Brain microvascular endothelial cell (primary cell): ENCODE results near the gene CCDC63.

Source experiments
- DNase-seq: peaks from one replicate; pipeline ENCODE4 v3.0.0-alpha.2; 2020
- H3K27ac ChIP-seq: fragments of 250-450 bp; sonication (Bioruptor Pico); 2 replicates; pipeline ENCODE4 v1.5.1; 2020; ENCODE audit warnings: mild to moderate bottlenecking, moderate library complexity
- H3K27me3 ChIP-seq: fragments of 250-450 bp; sonication (Bioruptor Pico); replicated peaks from 2 replicates; pipeline ENCODE4 v1.5.1; 2020; ENCODE audit warnings: mild to moderate bottlenecking
- H3K36me3 ChIP-seq: fragments of 250-450 bp; sonication (Bioruptor Pico); replicated peaks from 2 replicates; pipeline ENCODE4 v1.5.1; 2020; ENCODE audit warnings: mild to moderate bottlenecking
- H3K4me3 ChIP-seq: 2 replicates; pipeline ENCODE4 v1.5.1; 2011; ENCODE audit warnings: low read depth, mild to moderate bottlenecking, control low read depth, low read length, moderate library complexity
- CTCF ChIP-seq: IDR thresholded peaks from 2 replicates; pipeline ENCODE4 v1.5.1; 2011; ENCODE audit warnings: low read depth, mild to moderate bottlenecking, moderate library complexity, low read length, control low read depth, inconsistent platforms; ENCODE audit errors: missing control alignments
- in situ Hi-C: cut with HindIII; loops from 2 replicates; pipeline ENCODE4 v1.10.0; 2017; ENCODE audit warnings: low sequenced_read_pairs, low pct_ligation_motif_present

The CCDC63 gene

GRCh38 chr12:110860833-110861296, 14.1 kb downstream of the CCDC63 start:
- Histone ChIP-seq H3K4me3 (no peak overlapping the region), H3K27ac (no peak overlapping the region), H3K27me3 (no peaks in the 10 kb centered on the region), H3K36me3 (no peaks in the 10 kb centered on the region)
- DNase-seq: no peak
- in situ Hi-C loops: no loop called here
- no peak for TF ChIP-seq CTCF

- H3K36me3 ChIP-seq: no peaks in the 10 kb centered on the region
- H3K27ac ChIP-seq: no peak overlapping the region
- no peak for DNase-seq
- no peak overlapping the region for H3K4me3 ChIP-seq
- in situ Hi-C loops: no loop called here
- TF ChIP-seq CTCF: peak; percentile 22
- H3K27me3 ChIP-seq: no peaks in the 10 kb centered on the region
Measured at GRCh38 chr12:110861729-110862128, 14.9 kb downstream of the CCDC63 start.

GRCh38 chr12:110862329-110862728, 15.5 kb downstream of the CCDC63 start:
- no peak overlapping the region for H3K4me3 ChIP-seq
- in situ Hi-C loops: no loop called here
- H3K36me3 ChIP-seq: no peaks in the 10 kb centered on the region
- no peak for DNase-seq
- no peaks in the 10 kb centered on the region for H3K27me3 ChIP-seq
- no peak for TF ChIP-seq CTCF
- no peak overlapping the region for H3K27ac ChIP-seq

GRCh38 chr12:110863161-110863560, 16.4 kb downstream of the CCDC63 start:
- no peak for TF ChIP-seq CTCF
- no peak overlapping the region for H3K27ac ChIP-seq

GRCh38 chr12:110865521-110865920, 18.7 kb downstream of the CCDC63 start:
- in situ Hi-C loops: no loop called here
- no peak overlapping the region for H3K27ac ChIP-seq

More at GRCh38 chr12:110863161-110863560, 16.4 kb downstream of the CCDC63 start:
- Histone ChIP-seq H3K27me3 (no peaks in the 10 kb centered on the region), H3K36me3 (no peaks in the 10 kb centered on the region), H3K4me3 (no peak overlapping the region)
- DNase-seq: no peak
- in situ Hi-C loops: no loop called here

More at GRCh38 chr12:110865521-110865920, 18.7 kb downstream of the CCDC63 start:
- TF ChIP-seq CTCF: no peak
- DNase-seq: no peak
- Histone ChIP-seq H3K36me3 (no peaks in the 10 kb centered on the region), H3K4me3 (no peak overlapping the region), H3K27me3 (no peaks in the 10 kb centered on the region)
